Stimulated activated CD4-positive, alpha-beta T cell treated with anti-CD3 and anti-CD28 coated beads, Interleukin-2, amount 100 ng/mL, for 48 hours (primary cell): ENCODE data around the gene MAP2K2.

Source experiments
- DNase-seq, 2 donors: peaks; one replicate each; pipeline ENCODE4 v3.0.0-alpha.2; 2020

MAP2K2 gene

DNA sequence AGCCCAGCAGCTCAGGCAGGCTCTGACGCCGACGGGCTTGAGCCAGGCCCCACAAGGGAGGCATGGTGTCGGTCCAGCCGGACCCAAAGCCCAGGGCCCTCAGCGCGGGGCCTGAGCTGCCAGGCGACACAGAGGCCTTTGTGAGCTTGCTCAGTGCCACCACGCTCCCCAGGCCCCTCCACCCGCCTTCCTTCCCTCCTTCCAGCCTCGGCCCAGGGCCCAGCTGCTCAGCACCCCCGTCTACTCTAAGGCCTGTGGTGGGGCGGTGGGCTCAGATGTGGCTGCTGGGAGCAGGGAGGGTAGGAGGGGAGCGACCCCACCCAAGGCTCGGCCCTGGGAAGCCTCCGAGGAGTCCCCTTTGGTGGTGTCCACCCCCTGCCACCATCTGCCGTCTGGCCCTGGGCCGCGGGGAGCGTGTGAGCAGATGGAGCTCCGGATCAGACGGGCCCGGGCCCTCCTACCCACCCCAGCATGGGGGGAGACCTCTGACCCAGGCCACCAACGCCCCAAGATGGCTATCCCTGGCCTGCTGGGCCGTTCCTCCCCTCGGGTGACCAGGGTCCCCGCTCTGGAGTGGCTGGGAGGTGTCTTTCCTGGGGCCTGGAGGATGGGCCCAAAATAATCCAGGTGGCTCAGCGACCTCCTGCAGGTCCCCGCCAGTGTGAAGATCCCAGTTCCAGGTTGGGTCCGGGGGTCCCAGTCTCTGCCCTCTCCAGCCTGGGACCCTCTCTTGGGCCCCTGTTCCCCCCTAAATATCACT is 65.0 kb downstream of the MAP2K2 start:
- DNase-seq, result no peak

- DNase-seq, result no peak
Measured at GRCh38 chr19:4057931-4058692, 65.8 kb downstream of the MAP2K2 start.

DNA sequence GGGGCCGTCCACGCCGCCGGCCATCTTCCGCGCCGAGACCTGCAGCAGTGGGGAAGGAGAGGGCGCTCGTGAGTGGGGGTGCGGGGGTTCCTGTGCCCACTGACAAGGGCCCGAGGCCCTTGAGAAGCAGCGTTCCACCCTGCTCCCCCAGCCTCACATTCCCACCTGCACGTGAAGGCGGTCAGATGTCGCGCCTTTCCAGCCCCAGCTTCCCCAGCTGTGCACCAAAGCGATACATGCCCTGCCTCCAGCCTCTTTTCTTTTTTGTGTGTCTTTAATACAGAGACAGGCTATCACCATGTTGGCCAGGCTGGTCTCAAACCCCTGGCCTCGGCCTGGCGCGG is 68.7 kb downstream of the MAP2K2 start:
- DNase-seq, result no peak

DNA sequence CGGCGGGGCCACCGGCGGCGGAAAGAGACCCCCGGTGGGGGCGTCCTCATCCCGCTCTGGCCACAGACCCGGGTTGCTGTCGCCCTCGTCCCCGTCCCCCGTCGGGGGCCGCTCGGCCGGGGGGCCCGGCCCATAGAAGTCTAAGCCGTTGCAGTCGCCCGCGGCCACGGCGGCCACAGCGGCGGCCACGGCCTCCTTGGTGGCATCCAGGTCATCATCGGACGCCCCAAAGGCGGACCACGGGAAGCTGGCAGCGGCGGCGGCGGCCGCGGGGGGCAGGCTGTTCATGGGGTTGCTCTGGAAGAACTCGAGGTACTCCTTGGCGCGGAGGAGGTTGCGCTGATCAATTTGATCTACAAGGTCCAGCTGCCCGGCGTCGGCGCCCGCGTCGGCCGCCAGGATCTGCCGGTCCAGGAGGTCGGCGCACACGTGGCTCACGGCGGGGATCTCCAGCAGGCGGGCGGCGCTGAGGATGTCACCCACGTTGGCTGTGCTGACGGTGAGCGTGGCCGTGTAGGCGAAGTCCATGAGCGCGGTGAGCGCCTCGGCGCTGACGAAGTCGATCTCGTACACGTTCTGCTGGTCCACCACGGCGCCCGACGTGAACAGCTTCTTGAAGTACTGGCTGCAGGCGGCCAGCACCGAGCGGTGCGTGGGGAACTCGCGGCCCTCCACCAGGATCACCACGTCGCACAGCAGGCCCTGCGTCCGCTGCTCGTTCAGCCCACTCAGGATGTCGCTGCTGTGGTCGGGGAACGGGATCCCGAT is 69.3 kb downstream of the MAP2K2 start:
- DNase-seq, result no peak

DNA sequence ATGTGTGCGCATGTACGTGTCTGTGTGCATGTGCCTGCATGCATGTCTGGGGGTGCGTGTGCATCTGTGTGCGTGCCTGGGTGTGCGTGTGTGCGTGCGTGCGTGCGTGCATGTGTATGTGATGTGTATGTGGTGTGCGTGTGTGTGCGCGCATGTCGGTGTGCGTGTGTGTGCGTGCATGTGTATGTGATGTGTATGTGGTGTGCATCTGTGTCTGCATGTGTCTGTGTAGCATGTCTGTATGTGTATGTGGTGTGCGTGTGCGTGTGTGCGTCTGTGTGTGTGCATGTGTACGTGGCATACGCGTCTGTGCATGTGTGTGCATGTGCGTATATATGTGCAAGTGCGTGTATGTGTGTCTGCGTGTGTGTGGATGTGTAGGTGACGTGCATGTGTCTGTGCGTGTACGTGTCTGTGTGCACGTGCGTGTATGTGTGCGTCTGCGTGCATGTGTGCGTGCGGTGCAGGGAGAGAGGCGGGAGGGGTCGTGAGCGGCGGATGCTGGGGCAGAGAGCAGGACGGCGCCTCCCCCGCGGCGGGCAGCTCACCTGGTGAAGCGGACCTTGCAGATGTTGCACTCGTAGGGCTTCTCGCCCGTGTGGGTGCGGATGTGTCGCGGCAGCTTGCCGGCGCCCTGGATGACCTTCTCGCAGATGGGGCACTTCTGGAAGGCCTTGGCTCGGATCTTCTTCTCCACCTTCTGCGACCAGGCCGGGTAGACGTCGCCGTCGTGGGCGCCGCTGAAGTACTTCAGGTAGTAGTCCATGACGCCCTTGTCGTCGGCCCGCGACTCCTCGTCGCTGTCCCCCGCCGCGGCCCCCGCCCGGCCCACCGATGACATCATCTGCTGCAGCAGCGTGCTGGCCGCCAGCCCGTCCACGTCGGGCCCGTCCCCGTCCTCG is 70.2 kb downstream of the MAP2K2 start:
- no peak for DNase-seq

DNA sequence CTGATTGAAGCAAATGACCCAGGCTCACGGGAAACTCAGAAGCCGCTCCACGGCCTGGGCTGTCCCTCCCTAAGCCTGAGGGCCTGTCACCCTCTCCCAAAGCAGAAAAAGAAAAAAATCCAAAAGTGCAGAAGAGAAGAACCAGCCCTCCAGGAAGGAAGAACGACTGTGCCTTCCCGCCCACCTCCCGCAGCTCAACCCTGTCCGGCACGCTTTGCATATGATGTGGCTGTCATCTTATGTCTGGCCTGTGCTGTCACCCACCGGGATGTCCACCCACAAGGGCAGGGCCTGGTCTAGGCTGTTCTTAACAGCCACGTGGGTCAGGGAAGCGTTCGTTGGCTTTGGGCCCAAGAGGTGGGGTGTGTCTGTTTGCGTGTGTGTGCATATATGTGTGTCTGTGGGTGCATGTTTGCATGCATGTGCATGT is 70.9 kb downstream of the MAP2K2 start:
- DNase-seq, result no peak

- no peak for DNase-seq
Measured at GRCh38 chr19:4052114-4052992, 71.6 kb downstream of the MAP2K2 start.

GRCh38 chr19:4051175-4052101 is 72.5 kb downstream of the MAP2K2 start:
- no peak for DNase-seq

- DNase-seq, result no peak
Measured at GRCh38 chr19:4049432-4049831, 74.5 kb downstream of the MAP2K2 start.

DNA sequence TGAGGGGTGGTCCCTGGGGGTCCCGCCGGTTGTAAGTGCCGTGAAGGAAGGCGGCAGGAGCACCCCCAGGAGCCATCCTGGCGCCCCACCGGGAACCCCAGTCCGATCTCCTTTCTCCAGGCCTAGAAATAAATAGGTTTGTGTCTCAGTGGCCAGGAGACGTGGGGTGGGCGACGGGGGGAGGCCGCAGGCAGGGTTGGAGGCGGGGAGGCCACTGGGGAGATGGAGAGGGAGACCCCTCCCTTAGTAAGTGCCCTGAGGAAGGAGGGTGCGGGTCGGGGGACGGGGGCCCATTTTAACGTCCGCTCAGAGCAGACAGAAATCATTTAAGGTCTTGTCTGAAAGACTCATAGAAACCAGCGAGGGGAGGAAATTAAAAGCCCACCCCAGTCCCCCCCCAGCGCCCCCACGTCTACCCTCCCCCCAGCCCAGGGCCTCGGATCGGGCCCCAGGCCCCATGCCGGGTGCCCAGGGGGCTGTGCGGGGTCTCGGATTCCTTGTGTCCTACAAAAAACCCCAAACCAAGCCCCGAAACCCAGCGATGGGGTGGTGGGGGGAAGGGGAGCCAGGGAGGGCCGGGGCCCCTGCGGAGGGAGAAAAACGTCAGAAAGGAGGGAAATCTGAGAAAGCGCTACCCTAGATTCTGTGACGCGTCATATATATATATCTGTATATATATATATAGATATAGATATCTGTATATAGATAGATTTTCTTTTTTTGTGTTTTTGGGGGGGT is 76.8 kb downstream of the MAP2K2 start:
- DNase-seq, result no peak

GRCh38 chr19:4046362-4046691 is 77.6 kb downstream of the MAP2K2 start:
- DNase-seq, result no peak

DNA sequence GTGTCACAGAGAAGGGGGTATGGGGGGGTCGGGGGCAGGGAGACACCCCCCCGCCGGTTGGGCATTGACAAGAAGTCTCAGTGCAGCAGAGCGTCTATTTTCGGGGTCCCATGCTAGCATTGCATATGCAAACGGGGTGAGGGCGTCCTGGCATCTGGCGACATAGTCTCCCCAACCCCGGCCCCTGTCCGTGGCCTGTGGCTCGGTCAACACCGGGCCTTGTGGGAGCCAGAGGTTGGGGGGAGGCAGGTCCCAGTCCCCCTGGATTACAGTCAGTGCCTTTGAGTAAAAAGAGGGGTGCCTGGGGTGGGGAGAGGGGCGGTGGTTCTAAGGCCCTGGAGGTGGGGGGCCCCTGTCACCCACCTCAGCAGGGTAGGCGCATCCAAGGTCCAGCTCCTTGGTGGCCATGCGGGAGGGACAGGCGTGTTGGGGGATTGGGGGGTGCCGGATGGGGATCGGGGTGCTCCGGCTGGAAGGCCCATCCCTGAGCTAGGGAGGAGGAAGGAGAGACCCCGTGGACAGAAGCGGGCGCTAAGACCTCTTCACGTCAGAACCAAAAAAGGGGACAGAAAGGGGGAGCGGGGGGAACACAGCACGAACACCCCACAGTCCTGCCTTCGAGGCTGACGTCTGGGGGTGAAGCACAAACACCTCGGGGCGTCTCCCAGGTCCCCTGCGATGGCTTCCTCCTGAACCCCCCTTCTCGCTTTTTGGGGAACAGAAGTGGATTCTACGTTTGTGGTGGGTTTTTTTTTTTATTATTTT is 78.1 kb downstream of the MAP2K2 start:
- DNase-seq, result no peak

DNA sequence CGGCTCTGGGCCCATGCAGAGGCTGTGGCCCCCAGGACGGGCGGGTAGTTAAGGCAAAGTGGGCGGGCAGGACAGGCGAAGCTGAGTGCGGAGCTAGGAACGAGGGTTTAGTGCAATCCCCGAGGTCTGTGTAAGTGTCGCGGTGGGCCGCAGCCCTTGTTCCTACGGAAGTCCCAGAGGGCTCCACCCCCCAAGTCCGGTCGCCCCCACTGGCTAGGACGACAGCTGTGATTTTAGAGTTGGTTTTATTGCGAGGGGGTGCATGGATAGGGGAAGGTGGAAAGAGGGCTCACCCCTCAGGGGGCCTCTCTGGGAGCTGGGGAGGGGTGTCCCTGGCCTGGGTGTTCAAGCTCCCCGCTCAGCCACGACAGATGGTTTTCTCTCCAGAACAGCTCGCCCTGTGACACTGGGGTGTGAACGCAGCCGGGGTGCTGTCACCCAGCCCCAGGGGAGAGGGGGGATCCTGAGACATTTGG is 78.9 kb downstream of the MAP2K2 start:
- DNase-seq, result no peak

DNA sequence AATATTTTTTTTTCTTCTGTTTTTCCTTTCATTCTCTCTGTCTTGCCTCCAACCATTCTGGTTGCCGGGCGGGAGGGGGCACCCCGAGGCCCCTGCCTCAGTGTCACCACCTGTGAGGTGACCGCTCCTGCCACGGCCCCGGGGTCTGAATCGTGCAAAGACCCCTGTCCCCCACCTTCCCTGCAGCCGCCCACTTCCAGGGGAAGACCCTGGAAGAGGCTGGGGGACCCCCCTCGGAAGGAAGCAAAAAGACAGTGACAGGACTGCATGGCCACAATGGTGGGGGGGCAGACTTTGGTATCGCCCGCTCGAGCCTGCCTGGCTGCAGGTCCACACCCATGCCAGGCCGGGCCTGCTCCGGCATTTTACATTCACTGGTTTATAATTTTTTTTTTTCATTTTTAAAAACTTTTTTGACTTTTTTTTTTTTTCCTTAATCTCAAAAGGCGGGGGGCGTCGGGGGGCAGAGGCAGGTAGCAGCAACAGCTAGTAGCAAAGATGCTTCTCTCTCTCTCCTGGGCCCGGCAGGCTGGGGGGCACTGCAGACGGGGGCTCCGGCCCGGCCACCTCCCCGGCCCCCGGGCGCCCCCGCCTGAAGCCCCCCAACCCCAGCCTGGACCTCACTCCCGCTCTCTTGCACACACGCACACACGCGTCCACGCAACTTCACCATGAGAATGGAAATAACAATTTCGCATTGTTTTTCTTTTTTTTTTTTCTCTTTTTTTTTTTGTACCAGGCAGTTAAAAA is 79.8 kb downstream of the MAP2K2 start:
- no peak for DNase-seq

DNA sequence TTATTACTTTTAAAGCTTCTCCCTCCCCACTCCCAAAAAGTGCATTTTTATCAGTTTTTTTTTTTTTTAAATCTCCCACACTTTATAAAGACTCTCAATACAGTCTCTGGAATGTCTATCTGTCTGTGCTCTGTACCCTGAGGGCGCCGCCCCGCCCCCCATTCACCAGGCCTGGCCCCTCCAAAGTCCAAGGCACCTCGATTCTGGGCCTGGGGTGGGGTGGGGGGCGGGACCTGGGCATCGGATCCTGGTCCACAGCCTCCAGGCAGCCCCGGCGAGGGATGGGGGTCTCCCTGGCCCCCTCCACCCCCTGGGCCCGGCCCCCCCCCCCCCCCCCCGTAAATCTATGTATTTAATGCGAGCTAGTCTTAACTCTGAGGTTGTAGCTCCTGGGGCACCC is 80.5 kb downstream of the MAP2K2 start:
- DNase-seq, result no peak

GRCh38 chr19:4042731-4043082 is 81.2 kb downstream of the MAP2K2 start:
- DNase-seq, result no peak

GRCh38 chr19:4042064-4042730 is 81.7 kb downstream of the MAP2K2 start:
- no peak for DNase-seq
